Measurements from ENCODE around the gene MAN2B2. TPM values are rescaled to one million over a fixed set of nuclear protein-coding genes. Genes with fewer than 3 reads are reported as not detected.

MAN2B2 gene
- total RNA-seq, 2 experiments from 2014 or later: 13.7 to 19.4 TPM

DNA sequence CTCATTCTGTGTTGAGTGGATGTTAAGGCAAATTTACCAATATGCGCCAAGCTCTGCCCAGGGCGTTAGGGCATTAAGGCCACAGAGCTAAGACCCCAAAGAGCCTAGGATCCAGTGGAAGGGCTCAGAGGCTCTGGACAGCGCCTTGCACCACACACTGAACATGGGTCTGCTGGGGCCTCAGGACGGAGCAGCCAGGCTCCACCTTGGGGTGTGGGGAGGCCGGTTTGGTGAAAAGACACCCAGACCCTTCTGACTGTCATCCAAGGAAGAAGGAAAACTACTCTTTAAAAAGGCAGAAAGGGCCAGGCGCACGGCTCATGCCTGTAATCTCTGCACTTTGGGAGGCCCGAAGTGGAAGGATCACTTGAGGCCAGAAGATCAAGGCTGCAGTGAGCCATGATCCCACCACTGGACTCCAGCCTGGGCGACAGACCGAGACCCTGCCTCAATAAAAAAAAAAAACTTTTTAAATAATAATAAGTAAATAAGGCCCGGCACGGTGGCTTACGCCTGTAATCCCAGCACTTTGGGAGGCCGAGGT lies 64.2 kb downstream of the MAN2B2 start:
- H3K9me2 ChIP-seq (ENCODE audit: insufficient read depth, low read length): no peaks in the 10 kb centered on the region
- H3K4me1 ChIP-seq (ENCODE audit: insufficient read depth, low read length, poor library complexity, severe bottlenecking): peaks cover 20% of the 10 kb centered on the region
- DNase-seq (ENCODE audit: low spot score): no peak
- H3K9me3 ChIP-seq (ENCODE audit: low read length): no peaks in the 10 kb centered on the region
- H3K4me2 ChIP-seq (ENCODE audit: low read length): no peak overlapping the region
- ChIA-PET CTCF (ENCODE audit: unreplicated experiment) (interaction anchor here (0.6 to 1.3 kb wide), 3 partner anchors 34 to 64 kb away, joined by 3 read pairs; partner anchors contain the start of gene MAN2B2), POLR2A (interaction anchor here (0.6 to 3.2 kb wide), 7 partner anchors 14 to 302 kb away, joined by 3 to 12 read pairs (median 3); a partner anchor contains a TSS)
- H4K20me1 ChIP-seq (ENCODE audit: insufficient read depth, low read length): peaks cover 18% of the 10 kb centered on the region
- TF ChIP-seq, protein P1, sequence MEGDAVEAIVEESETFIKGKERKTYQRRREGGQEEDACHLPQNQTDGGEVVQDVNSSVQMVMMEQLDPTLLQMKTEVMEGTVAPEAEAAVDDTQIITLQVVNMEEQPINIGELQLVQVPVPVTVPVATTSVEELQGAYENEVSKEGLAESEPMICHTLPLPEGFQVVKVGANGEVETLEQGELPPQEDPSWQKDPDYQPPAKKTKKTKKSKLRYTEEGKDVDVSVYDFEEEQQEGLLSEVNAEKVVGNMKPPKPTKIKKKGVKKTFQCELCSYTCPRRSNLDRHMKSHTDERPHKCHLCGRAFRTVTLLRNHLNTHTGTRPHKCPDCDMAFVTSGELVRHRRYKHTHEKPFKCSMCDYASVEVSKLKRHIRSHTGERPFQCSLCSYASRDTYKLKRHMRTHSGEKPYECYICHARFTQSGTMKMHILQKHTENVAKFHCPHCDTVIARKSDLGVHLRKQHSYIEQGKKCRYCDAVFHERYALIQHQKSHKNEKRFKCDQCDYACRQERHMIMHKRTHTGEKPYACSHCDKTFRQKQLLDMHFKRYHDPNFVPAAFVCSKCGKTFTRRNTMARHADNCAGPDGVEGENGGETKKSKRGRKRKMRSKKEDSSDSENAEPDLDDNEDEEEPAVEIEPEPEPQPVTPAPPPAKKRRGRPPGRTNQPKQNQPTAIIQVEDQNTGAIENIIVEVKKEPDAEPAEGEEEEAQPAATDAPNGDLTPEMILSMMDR (conservative IDR thresholded peaks at IDR 0.05; ENCODE audit: low read length): no peak
- no peak for TF ChIP-seq EZH2phosphoT487 (IDR thresholded peaks at IDR 0.05; ENCODE audit: borderline replicate concordance, low read depth, low read length)
- intact Hi-C loops (cut with micrococcal nuclease; ENCODE audit: unreplicated experiment): no loop called here
- H3K36me3 ChIP-seq (ENCODE audit: insufficient read depth, low read length): peaks cover 29% of the 10 kb centered on the region
- no peak overlapping the region for H2AFZ ChIP-seq (ENCODE audit: low read length)
- peaks cover 27% of the 10 kb centered on the region for H3K79me2 ChIP-seq (ENCODE audit: insufficient read depth, low read depth, low read length)
- no peak overlapping the region for H3K4me3 ChIP-seq (ENCODE audit: low read depth, low read length, poor library complexity, severe bottlenecking)
- no TSS peak for BruUV-seq (replicated peaks)
- no peak overlapping the region for H3K27ac ChIP-seq (ENCODE audit: low read depth, low read length, poor library complexity, severe bottlenecking)

DNA sequence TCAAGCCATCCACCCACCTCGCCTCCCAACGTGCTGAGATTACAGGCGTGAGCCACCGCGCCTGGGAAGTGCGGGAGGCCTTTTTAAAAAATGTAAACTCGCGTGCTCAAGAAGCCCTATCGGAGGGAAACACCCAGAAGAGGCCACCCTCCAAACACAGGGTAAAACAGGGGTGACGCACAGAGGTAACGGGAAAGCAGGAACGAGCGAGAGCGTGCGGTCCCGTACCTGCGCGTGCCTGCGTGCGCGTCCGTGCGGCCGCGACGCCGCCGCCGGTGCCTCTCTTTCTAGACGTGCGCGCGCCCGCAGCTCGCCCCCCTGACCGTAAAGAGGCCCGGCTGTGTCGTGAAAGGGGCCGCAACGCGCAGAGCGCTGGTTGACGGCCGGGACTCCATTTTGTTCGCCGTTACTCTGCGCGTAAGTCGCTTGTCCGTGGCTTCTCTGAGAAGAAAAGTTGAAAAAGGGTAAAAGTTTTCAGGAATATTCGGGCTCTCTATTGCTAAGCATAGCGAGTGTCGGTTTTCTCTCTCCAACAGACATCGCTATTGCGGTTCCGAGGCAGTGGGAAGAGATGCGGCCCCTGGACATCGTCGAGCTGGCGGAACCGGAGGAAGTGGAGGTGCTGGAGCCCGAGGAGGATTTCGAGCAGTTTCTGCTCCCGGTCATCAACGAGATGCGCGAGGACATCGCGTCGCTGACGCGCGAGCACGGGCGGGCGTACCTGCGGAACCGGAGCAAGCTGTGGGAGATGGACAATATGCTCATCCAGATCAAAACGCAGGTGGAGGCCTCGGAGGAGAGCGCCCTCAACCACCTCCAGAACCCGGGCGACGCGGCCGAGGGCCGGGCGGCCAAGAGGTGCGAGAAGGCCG lies 65.5 kb downstream of the MAN2B2 start, which contains the start of gene MRFAP1:
Gene MRFAP1, plus strand, starts transcription at position 394 of the 872 bp plus-strand sequence. Its CDS starts 178 bp downstream, at position 572.
- peaks cover 27% of the 10 kb centered on the region for H3K79me2 ChIP-seq (ENCODE audit: insufficient read depth, low read depth, low read length)
- POLR2A ChIA-PET: interaction anchor here (0.7 to 3.2 kb wide), 14 partner anchors 9 to 811 kb away, joined by 3 to 12 read pairs (median 4); a partner anchor contains a TSS
- no peak for TF ChIP-seq EZH2phosphoT487 (IDR thresholded peaks at IDR 0.05; ENCODE audit: borderline replicate concordance, low read depth, low read length)
- TF ChIP-seq, protein P1 (conservative IDR thresholded peaks at IDR 0.05; ENCODE audit: low read length): no peak
- intact Hi-C loops (cut with micrococcal nuclease; ENCODE audit: unreplicated experiment): loop anchor here (1.0 to 10.0 kb wide), 5 partner anchors 34 to 344 kb away; partner anchors contain the start of genes BLOC1S4, KIAA0232 and MRFAP1L1
- H4K20me1 ChIP-seq (ENCODE audit: insufficient read depth, low read length): peaks cover 18% of the 10 kb centered on the region
- peaks cover 29% of the 10 kb centered on the region for H3K36me3 ChIP-seq (ENCODE audit: insufficient read depth, low read length)
- peaks cover 19% of the 10 kb centered on the region for H3K4me1 ChIP-seq (ENCODE audit: insufficient read depth, low read length, poor library complexity, severe bottlenecking)
- H3K27ac ChIP-seq (ENCODE audit: low read depth, low read length, poor library complexity, severe bottlenecking): peak within 1 kb of the TSS; percentile 83
- peak within 1 kb of the TSS; percentile 89 for H2AFZ ChIP-seq (ENCODE audit: low read length)
- no TSS peak for BruUV-seq (replicated peaks)
- peak within 1 kb of the TSS; percentile 95 for H3K4me2 ChIP-seq (ENCODE audit: low read length)
- CTCF ChIA-PET (ENCODE audit: unreplicated experiment): interaction anchor here (0.6 kb wide), 1 partner anchor 69 kb away, joined by 4 read pairs; no protein-coding TSS in a partner anchor
- H3K9me2 ChIP-seq (ENCODE audit: insufficient read depth, low read length): no peaks in the 10 kb centered on the region
- DNase-seq (ENCODE audit: low spot score): peak; percentile 96
- peak within 1 kb of the TSS; percentile 87 for H3K4me3 ChIP-seq (ENCODE audit: low read depth, low read length, poor library complexity, severe bottlenecking)
- no peaks in the 10 kb centered on the region for H3K9me3 ChIP-seq (ENCODE audit: low read length)
